Measurements from ENCODE around the gene RARG.

The RARG gene

GRCh38 chr12:53231921-53232645 is at the start of gene RARG:
Gene RARG (minus strand): TSS chr12:53232209. CDS start chr12:53227545, 4,664 bp downstream.
- DNase-seq = peak; percentile 78 to 82

GRCh38 chr12:53279888-53280498 is 48.0 kb upstream of the RARG start:
- no peak for DNase-seq

- no peak for DNase-seq
Measured at GRCh38 chr12:53279283-53279869, 47.4 kb upstream of the RARG start.

GRCh38 chr12:53277981-53278380 is 46.0 kb upstream of the RARG start:
- DNase-seq = no peak

GRCh38 chr12:53276511-53276910 is 44.5 kb upstream of the RARG start:
- no peak for DNase-seq

GRCh38 chr12:53274445-53274844 is 42.4 kb upstream of the RARG start:
- DNase-seq = no peak

GRCh38 chr12:53268630-53269562 is 36.9 kb upstream of the RARG start:
- DNase-seq = no peak

GRCh38 chr12:53267999-53268629 is 36.1 kb upstream of the RARG start, which contains the start of gene ESPL1:
Gene ESPL1 (plus strand): TSS chr12:53268299. CDS start chr12:53268767, 468 bp downstream.
- peak; percentile 72 for DNase-seq

GRCh38 chr12:53267306-53267998 is 35.4 kb upstream of the RARG start:
- peak in 1 of 2 experiments; percentile 29 for DNase-seq

- DNase-seq = no peak
Measured at GRCh38 chr12:53265783-53266182, 33.8 kb upstream of the RARG start.

- DNase-seq = no peak
Measured at GRCh38 chr12:53259891-53260290, 27.9 kb upstream of the RARG start.

- DNase-seq = no peak
Measured at GRCh38 chr12:53258541-53259539, 26.8 kb upstream of the RARG start.

- DNase-seq = no peak
Measured at GRCh38 chr12:53255996-53256395, 24.0 kb upstream of the RARG start.

- no peak for DNase-seq
Measured at GRCh38 chr12:53254816-53255545, 23.0 kb upstream of the RARG start.

GRCh38 chr12:53253298-53253697 is 21.3 kb upstream of the RARG start:
- no peak for DNase-seq

- DNase-seq = no peak
Measured at GRCh38 chr12:53252349-53252916, 20.4 kb upstream of the RARG start.

GRCh38 chr12:53251477-53252348 is 19.7 kb upstream of the RARG start:
- DNase-seq = peak; percentile 51 to 54

- no peak for DNase-seq
Measured at GRCh38 chr12:53245286-53245685, 13.3 kb upstream of the RARG start.
